22Rv1 (cell line): ENCODE data around the gene C1QTNF9.

Source experiments
- ZFX ChIP-seq: fragments of 450-650 bp; IDR thresholded peaks from 2 replicates; pipeline ENCODE4 v1.6.1; 2017; ENCODE audit warnings: antibody characterized with exemption, borderline replicate concordance
- TF ChIP-seq, protein P1 (sequence below): fragments of 450-650 bp; IDR thresholded peaks from 2 replicates; pipeline ENCODE4 v1.5.1; 2017; ENCODE audit warnings: mild to moderate bottlenecking

DNA sequence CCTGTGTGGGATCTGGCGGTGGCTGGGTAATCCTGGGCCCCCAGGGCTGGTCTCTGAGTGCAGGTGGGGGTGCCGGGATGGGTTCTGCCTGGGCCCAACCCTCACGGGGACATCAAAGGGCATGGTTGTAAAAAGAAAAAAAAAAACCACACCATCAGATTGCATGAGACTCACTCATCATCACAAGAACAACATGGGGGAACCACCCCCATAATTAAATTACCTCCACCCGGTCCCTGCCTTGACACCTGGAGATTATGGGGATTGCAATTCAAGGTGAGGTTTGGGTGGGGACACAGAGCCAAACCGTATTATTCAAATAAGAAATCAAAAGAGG lies 14.3 kb downstream of the C1QTNF9 start:
- TF ChIP-seq, protein P1, sequence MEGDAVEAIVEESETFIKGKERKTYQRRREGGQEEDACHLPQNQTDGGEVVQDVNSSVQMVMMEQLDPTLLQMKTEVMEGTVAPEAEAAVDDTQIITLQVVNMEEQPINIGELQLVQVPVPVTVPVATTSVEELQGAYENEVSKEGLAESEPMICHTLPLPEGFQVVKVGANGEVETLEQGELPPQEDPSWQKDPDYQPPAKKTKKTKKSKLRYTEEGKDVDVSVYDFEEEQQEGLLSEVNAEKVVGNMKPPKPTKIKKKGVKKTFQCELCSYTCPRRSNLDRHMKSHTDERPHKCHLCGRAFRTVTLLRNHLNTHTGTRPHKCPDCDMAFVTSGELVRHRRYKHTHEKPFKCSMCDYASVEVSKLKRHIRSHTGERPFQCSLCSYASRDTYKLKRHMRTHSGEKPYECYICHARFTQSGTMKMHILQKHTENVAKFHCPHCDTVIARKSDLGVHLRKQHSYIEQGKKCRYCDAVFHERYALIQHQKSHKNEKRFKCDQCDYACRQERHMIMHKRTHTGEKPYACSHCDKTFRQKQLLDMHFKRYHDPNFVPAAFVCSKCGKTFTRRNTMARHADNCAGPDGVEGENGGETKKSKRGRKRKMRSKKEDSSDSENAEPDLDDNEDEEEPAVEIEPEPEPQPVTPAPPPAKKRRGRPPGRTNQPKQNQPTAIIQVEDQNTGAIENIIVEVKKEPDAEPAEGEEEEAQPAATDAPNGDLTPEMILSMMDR: no peak
- TF ChIP-seq ZFX: no peak
